A673 (cell line): ENCODE data around the gene AATF. TPM values are rescaled to one million over a fixed set of nuclear protein-coding genes. Genes with fewer than 3 reads are reported as not detected.

ENCODE experiments used
- BruUV-seq: library from RNA; stranded (reverse); fragments of 400-500 nt; replicated peaks from 2 replicates; lab custom pipeline; 2021; lab: Mats Ljungman, UMichigan
- CTCF ChIA-PET: fragments of 300-600 bp; sonication (Branson Sonifier 250); formaldehyde crosslinking; loops from one replicate; lab custom pipeline; 2022; ENCODE audit warnings: antibody characterized with exemption; lab: Charles Lee
- POLR2A ChIA-PET: fragments of 300-600 bp; sonication (Branson Sonifier 250); formaldehyde crosslinking; loops from one replicate; lab custom pipeline; 2022; ENCODE audit warnings: antibody characterized with exemption; ENCODE audit not compliant: low non-redundant PET; lab: Charles Lee
- DNase-seq: peaks from one replicate; pipeline ENCODE4 v3.0.0-alpha.2; 2015; ENCODE audit warnings: low spot score
- H3K27ac ChIP-seq: fragments of 200-600 bp; sonication (generic); 2 replicates; pipeline ENCODE4 v1.5.1; 2016; ENCODE audit warnings: mixed run types, low read depth, mild to moderate bottlenecking, mixed read lengths, antibody characterized with exemption, low read length; ENCODE audit not compliant: poor library complexity, severe bottlenecking
- H3K27me3 ChIP-seq: fragments of 200-600 bp; sonication (generic); replicated peaks from 2 replicates; pipeline ENCODE4 v1.6.1; 2017; ENCODE audit warnings: mixed run types, low read depth, mild to moderate bottlenecking, mixed read lengths, antibody characterized with exemption, low read length; ENCODE audit not compliant: insufficient read depth, poor library complexity
- H3K36me3 ChIP-seq: fragments of 200-600 bp; sonication (generic); 2 replicates; pipeline ENCODE4 v1.6.1; 2016; ENCODE audit warnings: mixed run types, mild to moderate bottlenecking, mixed read lengths, antibody characterized with exemption, low read length; ENCODE audit not compliant: insufficient read depth, poor library complexity, severe bottlenecking
- H3K4me1 ChIP-seq: fragments of 200-600 bp; sonication (generic); 2 replicates; pipeline ENCODE4 v1.6.1; 2017; ENCODE audit warnings: mixed run types, mild to moderate bottlenecking, mixed read lengths, antibody characterized with exemption, low read length; ENCODE audit not compliant: insufficient read depth, poor library complexity, severe bottlenecking
- H3K4me3 ChIP-seq: fragments of 200-600 bp; sonication (generic); 2 replicates; pipeline ENCODE4 v1.5.1; 2016; ENCODE audit warnings: low read depth, mixed run types, mild to moderate bottlenecking, mixed read lengths, low read length; ENCODE audit not compliant: poor library complexity, severe bottlenecking
- H3K9me3 ChIP-seq: fragments of 200-600 bp; sonication (generic); 2 replicates; pipeline ENCODE4 v1.6.1; 2016; ENCODE audit warnings: mixed run types, low read depth, mild to moderate bottlenecking, mixed read lengths, antibody characterized with exemption, low read length; ENCODE audit not compliant: poor library complexity, severe bottlenecking
- EZH2 ChIP-seq: fragments of 200-600 bp; sonication (generic); IDR thresholded peaks from 2 replicates; pipeline ENCODE4 v1.6.1; 2017; ENCODE audit warnings: borderline replicate concordance, low read depth, mild to moderate bottlenecking, mixed read lengths, antibody characterized with exemption, low read length; ENCODE audit not compliant: poor library complexity, severe bottlenecking
- intact Hi-C: fragments of 100-400 bp; cut with micrococcal nuclease; formaldehyde crosslinking; loops from one replicate; pipeline ENCODE4 v1.10.0; 2022; ENCODE audit not compliant: unreplicated experiment
- total RNA-seq: library from RNA; stranded (reverse); gene quantifications from 2 replicates; pipeline ENCODE4 v1.2.3, GENCODE V29; 2021
- TF ChIP-seq, protein P1 (sequence below): fragments of 300-800, 200-600 bp; sonication (generic); conservative IDR thresholded peaks from 2 replicates; pipeline ENCODE4 v1.5.1; 2017; ENCODE audit warnings: low read depth, mild to moderate bottlenecking, antibody characterized with exemption, low read length, moderate library complexity, mixed read lengths

AATF gene
- total RNA-seq, 1 experiment from 2014 or later: 51.3 TPM

DNA sequence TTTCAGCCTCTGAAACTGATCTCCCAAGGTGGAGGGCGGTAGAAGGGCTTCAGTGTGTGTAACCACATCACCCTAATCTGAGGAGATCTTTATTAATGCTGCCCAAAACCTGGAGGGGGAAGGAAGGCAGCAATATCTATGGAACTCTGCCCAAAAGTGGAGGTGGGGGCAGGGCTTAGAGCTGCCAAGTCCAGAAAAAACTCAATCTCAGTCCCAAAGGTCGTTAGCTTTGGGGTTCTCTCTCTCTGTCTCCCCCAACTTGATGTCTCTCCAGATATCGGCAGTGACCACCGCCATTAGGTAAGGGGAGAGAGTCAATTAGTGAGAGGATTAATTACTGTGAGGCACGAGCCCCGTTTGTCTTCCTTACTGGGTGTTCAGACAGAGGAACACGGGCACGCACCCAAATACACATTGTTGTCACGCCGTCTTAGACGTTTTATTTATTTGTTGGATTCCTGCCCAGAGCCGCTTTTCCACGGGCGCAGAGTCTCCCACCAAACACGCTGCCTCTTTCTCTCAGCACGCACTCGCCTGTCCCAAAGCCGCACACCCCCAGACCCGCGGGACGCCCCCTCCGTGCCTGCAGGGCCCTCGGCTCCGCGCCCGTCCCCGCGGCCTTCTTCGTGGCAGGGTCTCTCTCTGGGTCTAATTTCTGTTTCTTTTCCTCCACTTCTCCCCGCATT is 16.9 kb upstream of the AATF start:
- H3K27me3 ChIP-seq: peaks cover 73% of the 10 kb centered on the region
- no peak for TF ChIP-seq EZH2
- TF ChIP-seq, protein P1, sequence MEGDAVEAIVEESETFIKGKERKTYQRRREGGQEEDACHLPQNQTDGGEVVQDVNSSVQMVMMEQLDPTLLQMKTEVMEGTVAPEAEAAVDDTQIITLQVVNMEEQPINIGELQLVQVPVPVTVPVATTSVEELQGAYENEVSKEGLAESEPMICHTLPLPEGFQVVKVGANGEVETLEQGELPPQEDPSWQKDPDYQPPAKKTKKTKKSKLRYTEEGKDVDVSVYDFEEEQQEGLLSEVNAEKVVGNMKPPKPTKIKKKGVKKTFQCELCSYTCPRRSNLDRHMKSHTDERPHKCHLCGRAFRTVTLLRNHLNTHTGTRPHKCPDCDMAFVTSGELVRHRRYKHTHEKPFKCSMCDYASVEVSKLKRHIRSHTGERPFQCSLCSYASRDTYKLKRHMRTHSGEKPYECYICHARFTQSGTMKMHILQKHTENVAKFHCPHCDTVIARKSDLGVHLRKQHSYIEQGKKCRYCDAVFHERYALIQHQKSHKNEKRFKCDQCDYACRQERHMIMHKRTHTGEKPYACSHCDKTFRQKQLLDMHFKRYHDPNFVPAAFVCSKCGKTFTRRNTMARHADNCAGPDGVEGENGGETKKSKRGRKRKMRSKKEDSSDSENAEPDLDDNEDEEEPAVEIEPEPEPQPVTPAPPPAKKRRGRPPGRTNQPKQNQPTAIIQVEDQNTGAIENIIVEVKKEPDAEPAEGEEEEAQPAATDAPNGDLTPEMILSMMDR: no peak
- CTCF ChIA-PET: no interaction called here
- DNase-seq: no peak
- no peaks in the 10 kb centered on the region for H3K36me3 ChIP-seq
- no peaks in the 10 kb centered on the region for H3K9me3 ChIP-seq
- peak overlapping the region; percentile 23 for H3K4me3 ChIP-seq
- H3K4me1 ChIP-seq: peaks cover 16% of the 10 kb centered on the region
- intact Hi-C loops: no loop called here
- POLR2A ChIA-PET: no interaction called here
- BruUV-seq: no TSS peak
- no peak overlapping the region for H3K27ac ChIP-seq

DNA sequence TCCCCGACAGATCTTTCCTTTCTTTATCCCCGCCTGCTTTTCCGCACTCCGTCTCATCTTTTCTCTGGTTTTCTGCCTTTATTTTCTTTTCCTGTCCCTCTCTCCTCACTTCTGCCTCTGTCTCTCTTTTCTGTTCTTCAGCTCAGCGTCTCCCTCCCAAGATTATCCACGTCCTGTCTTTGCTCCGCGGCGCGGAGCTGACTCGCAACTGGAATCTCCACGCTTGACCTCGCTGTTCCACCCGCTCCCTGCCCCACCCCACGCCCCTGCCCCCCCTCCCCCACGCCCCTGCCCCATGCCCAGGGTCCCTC is 16.4 kb upstream of the AATF start:
- Histone ChIP-seq H3K9me3 (no peaks in the 10 kb centered on the region), H3K4me1 (peaks cover 16% of the 10 kb centered on the region), H3K27ac (no peak overlapping the region), H3K27me3 (peaks cover 78% of the 10 kb centered on the region), H3K36me3 (no peaks in the 10 kb centered on the region), H3K4me3 (peak overlapping the region; percentile 23)
- TF ChIP-seq EZH2: no peak
- TF ChIP-seq, protein P1: no peak
- ChIA-PET POLR2A (no interaction called here), CTCF (no interaction called here)
- intact Hi-C loops: no loop called here
- BruUV-seq: no TSS peak
- DNase-seq: no peak

DNA sequence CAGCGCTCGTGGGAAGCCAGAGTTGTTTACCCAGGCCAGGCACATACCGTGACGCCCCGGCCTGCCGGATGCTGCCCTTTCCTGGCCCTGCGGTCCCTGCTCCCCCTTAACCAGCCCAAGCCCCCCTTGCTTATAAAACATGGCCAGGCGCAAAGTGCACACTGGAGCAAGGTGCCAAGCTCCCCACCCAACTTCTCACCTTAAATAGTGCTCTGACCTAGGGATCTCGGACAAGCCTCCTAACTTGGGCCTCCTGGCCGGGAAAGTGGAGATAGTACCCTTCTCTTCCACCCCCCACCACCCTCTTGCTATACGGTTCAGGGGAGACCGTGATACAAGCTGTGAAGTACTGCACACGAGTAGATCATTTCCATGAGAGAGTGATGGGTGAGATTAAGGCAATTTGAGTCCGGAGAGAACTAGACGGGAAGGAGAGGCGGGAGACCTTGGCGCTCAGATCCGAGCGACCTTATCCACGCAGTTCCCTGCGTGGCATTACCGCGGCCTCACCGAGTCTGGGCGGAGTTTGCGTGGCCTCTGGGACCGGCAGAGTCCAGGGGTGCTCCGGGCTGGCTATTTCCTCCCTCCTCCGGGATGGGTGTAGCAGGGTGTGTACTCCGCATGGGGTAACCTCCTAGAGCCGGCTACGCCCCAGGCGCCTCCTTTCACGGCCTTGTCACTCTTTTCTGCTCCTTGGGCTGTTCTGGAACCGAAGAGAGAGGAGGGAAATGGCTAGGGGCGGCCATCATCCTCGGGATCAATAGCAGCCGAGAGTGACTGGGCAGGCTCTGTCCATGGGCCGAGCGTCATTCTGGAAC is 15.9 kb upstream of the AATF start:
- Histone ChIP-seq H3K9me3 (no peaks in the 10 kb centered on the region), H3K27me3 (peaks cover 84% of the 10 kb centered on the region), H3K4me3 (no peak overlapping the region), H3K4me1 (peaks cover 16% of the 10 kb centered on the region), H3K27ac (no peak overlapping the region), H3K36me3 (no peaks in the 10 kb centered on the region)
- no peak for DNase-seq
- intact Hi-C loops: no loop called here
- CTCF ChIA-PET: no interaction called here
- no TSS peak for BruUV-seq
- POLR2A ChIA-PET: no interaction called here
- TF ChIP-seq EZH2: peak; percentile 47
- TF ChIP-seq, protein P1: no peak
